ENCODE data around the gene TNFSF10. TPM values are rescaled to one million over a fixed set of nuclear protein-coding genes. Genes with fewer than 3 reads are reported as not detected.

Gene TNFSF10
- total and polyA plus RNA-seq, 2 of the 8 experiments (the other 6 are each of a cell fraction or from before 2014, with no cell fraction given) = 0.06 TPM; not detected in 1

DNA sequence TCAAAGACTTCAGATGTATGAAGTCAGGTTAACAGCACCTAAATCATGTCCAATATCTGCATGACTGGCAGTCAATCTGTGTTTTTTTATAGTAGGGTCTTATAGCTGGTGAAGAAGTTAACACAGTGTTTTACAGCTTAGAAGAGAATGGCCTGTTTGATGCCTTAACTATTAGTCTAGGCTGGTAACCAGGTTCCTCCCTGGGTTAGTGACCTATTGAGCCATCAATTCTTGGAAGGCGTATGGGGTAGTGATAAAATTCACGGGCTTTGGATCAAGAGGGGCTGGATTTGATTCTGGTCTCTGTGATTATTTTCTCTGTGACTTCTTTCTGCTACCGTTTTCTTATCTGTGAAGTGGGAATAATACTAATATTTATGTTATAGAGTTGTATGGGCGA lies 16.0 kb upstream of the TNFSF10 start:
- Histone ChIP-seq H2AFZ (ENCODE audit: low read length) (no peak overlapping the region), H3K56ac (replicated peaks; ENCODE audit: insufficient read length, low read depth, low read length) (no peak overlapping the region), H3K23me2 (ENCODE audit: low read depth, low read length) (no peaks in the 10 kb centered on the region), H3K23ac (ENCODE audit: insufficient read length) (no peak overlapping the region), H3K9ac (replicated peaks in 1 of 4; ENCODE audit: extremely low read depth in 1 of 4, low read depth in 3 of 4, low read length in 3 of 4) (no peak overlapping the region), H4K20me1 (replicated peaks in 1 of 2; ENCODE audit: control insufficient read depth in 1 of 2, insufficient read depth in 2 of 2, low read length in 2 of 2) (no peaks in the 10 kb centered on the region), H3K79me2 (ENCODE audit: control insufficient read depth in 1 of 2, insufficient read depth in 2 of 2, low read length in 2 of 2) (no peaks in the 10 kb centered on the region), H3K4me2 (ENCODE audit: insufficient read depth in 1 of 2, low read depth in 2 of 2, low read length in 2 of 2) (no peak overlapping the region), H4K8ac (ENCODE audit: extremely low read depth, insufficient read depth, low read length) (no peak overlapping the region), H2BK15ac (ENCODE audit: low read length) (no peak overlapping the region), H4K5ac (ENCODE audit: insufficient read length, low read depth, low read length) (no peak overlapping the region), H4K91ac (replicated peaks; ENCODE audit: insufficient read length, low read length) (no peak overlapping the region), H3K14ac (ENCODE audit: insufficient read length) (no peak overlapping the region), H3K4me1 (replicated peaks in 1 of 4; ENCODE audit: control insufficient read depth in 3 of 4, insufficient read depth in 4 of 4, low read length in 3 of 4) (no peaks in the 10 kb centered on the region), H3K27ac (ENCODE audit: low read depth, low read length) (no peak overlapping the region), H2BK20ac (ENCODE audit: low read length) (no peak overlapping the region), H3K9me3 (ENCODE audit: insufficient read depth in 2 of 2, low read depth in 1 of 2, low read length in 1 of 2) (no peaks in the 10 kb centered on the region), H2BK5ac (ENCODE audit: low read depth, low read length) (no peak overlapping the region), H2BK12ac (ENCODE audit: low read depth, low read length) (no peak overlapping the region), H2BK120ac (replicated peaks; ENCODE audit: low read depth, low read length) (no peak overlapping the region), H3K4me3 (ENCODE audit: extremely low read depth in 1 of 4, insufficient read depth in 2 of 4, low read depth in 3 of 4, low read length in 4 of 4) (no peak overlapping the region), H3K4ac (replicated peaks; ENCODE audit: insufficient read length, low read depth, low read length) (no peak overlapping the region), H3K27me3 (replicated peaks in 1 of 4; ENCODE audit: control insufficient read depth in 3 of 4, extremely low read depth in 1 of 4, insufficient read depth in 3 of 4, low read length in 3 of 4) (no peaks in the 10 kb centered on the region), H3K18ac (ENCODE audit: extremely low read depth, low read length) (no peak overlapping the region), H2AK5ac (ENCODE audit: low read depth, low read length) (no peak overlapping the region), H3K36me3 (ENCODE audit: control insufficient read depth in 2 of 4, insufficient read depth in 4 of 4, low read length in 3 of 4) (no peaks in the 10 kb centered on the region), H3K79me1 (ENCODE audit: low read depth, low read length) (no peaks in the 10 kb centered on the region)
- FAIRE-seq (no peak), DNase-seq (ENCODE audit: low read depth in 1 of 2, low spot score in 2 of 2) (no peak)
- ChIA-PET CTCF (ENCODE audit: partially characterized antibody) (no interaction called here), POLR2A (ENCODE audit: partially characterized antibody) (no interaction called here)
- no peak for TF ChIP-seq POU5F1 (IDR thresholded peaks at IDR 0.05; ENCODE audit: low read depth, low read length)
- WGBS, 2 experiments (ENCODE audit: extremely low coverage in 1 of 2, insufficient coverage in 1 of 2, insufficient read length in 1 of 2, insufficient replicate concordance in 2 of 2, low coverage in 1 of 2, low lambda C conversion rate in 2 of 2, missing lambda C conversion rate in 1 of 2) = 91% methylated on average over 4 of the region's 4 CpGs; no CpG with 5 or more reads in 1 of the 2 experiments

Measured in H1 (cell line).